ENCODE measurements around the gene SLX9. TPM values are rescaled to one million over a fixed set of nuclear protein-coding genes. Genes with fewer than 3 reads are reported as not detected.

The SLX9 gene
- total RNA-seq, 2 experiments from 2014 or later, result 42.4 to 47.0 TPM

GRCh38 chr21:45014747-45015468, 75.1 kb downstream of the SLX9 start:
- Mint-ChIP-seq H3K4me3 (no peak overlapping the region), H3K27me3 (peaks cover 45% of the 10 kb centered on the region), H3K4me1 (peaks cover 7% of the 10 kb centered on the region), H3K27ac (no peak overlapping the region), H3K36me3 (ENCODE audit: low read depth) (no peaks in the 10 kb centered on the region), H3K9me3 (no peaks in the 10 kb centered on the region)
- ChIA-PET POLR2A (interaction anchor here (0.6 kb wide), 1 partner anchor 1236 kb away, joined by 3 read pairs; no protein-coding TSS in a partner anchor), CTCF (no interaction called here)
- no peak for DNase-seq

- Mint-ChIP-seq H3K4me3 (no peak overlapping the region), H3K4me1 (peaks cover 7% of the 10 kb centered on the region), H3K9me3 (no peaks in the 10 kb centered on the region), H3K27ac (no peak overlapping the region), H3K36me3 (ENCODE audit: low read depth) (no peaks in the 10 kb centered on the region), H3K27me3 (peaks cover 42% of the 10 kb centered on the region)
- DNase-seq, result no peak
- ChIA-PET CTCF (no interaction called here), POLR2A (no interaction called here)
These were observed 75.6 kb downstream of the SLX9 start for GRCh38 chr21:45015469-45015860.

- CTCF ChIA-PET, result interaction anchor here (1.0 kb wide), 1 partner anchor 122 kb away, joined by 3 read pairs; no protein-coding TSS in a partner anchor
- Mint-ChIP-seq H3K36me3 (ENCODE audit: low read depth) (no peaks in the 10 kb centered on the region), H3K27ac (no peak overlapping the region), H3K27me3 (peaks cover 40% of the 10 kb centered on the region), H3K4me1 (peaks cover 7% of the 10 kb centered on the region), H3K9me3 (no peaks in the 10 kb centered on the region), H3K4me3 (no peak overlapping the region)
- DNase-seq, result no peak
- POLR2A ChIA-PET, result no interaction called here
These were observed 76.2 kb downstream of the SLX9 start for GRCh38 chr21:45016031-45016405.

GRCh38 chr21:45016406-45017038, 76.7 kb downstream of the SLX9 start:
- no peaks in the 10 kb centered on the region for H3K9me3 Mint-ChIP-seq
- ChIA-PET CTCF (interaction anchor here (1.0 kb wide), 1 partner anchor 122 kb away, joined by 3 read pairs; no protein-coding TSS in a partner anchor), POLR2A (no interaction called here)
- H3K4me3 Mint-ChIP-seq, result no peak overlapping the region
- H3K27me3 Mint-ChIP-seq, result peaks cover 35% of the 10 kb centered on the region
- H3K4me1 Mint-ChIP-seq, result peaks cover 7% of the 10 kb centered on the region
- no peak overlapping the region for H3K27ac Mint-ChIP-seq
- no peaks in the 10 kb centered on the region for H3K36me3 Mint-ChIP-seq (ENCODE audit: low read depth)
- DNase-seq, result no peak

- H3K27me3 Mint-ChIP-seq, result peaks cover 34% of the 10 kb centered on the region
- ChIA-PET CTCF (no interaction called here), POLR2A (no interaction called here)
- H3K36me3 Mint-ChIP-seq (ENCODE audit: low read depth), result no peaks in the 10 kb centered on the region
- H3K4me3 Mint-ChIP-seq, result peak overlapping the region; percentile 35
- peaks cover 7% of the 10 kb centered on the region for H3K4me1 Mint-ChIP-seq
- DNase-seq, result no peak
- H3K9me3 Mint-ChIP-seq, result no peaks in the 10 kb centered on the region
- no peak overlapping the region for H3K27ac Mint-ChIP-seq
These were observed 77.5 kb downstream of the SLX9 start for GRCh38 chr21:45017039-45017960.

GRCh38 chr21:45018131-45019075, 78.6 kb downstream of the SLX9 start:
- ChIA-PET CTCF (no interaction called here), POLR2A (no interaction called here)
- H3K4me1 Mint-ChIP-seq, result peaks cover 7% of the 10 kb centered on the region
- H3K27me3 Mint-ChIP-seq, result peaks cover 34% of the 10 kb centered on the region
- H3K9me3 Mint-ChIP-seq, result peaks cover under 1% of the 10 kb centered on the region
- H3K27ac Mint-ChIP-seq, result no peak overlapping the region
- H3K4me3 Mint-ChIP-seq, result peak overlapping the region; percentile 35
- no peak for DNase-seq
- H3K36me3 Mint-ChIP-seq (ENCODE audit: low read depth), result no peaks in the 10 kb centered on the region

GRCh38 chr21:45019076-45019886, 79.5 kb downstream of the SLX9 start:
- H3K36me3 Mint-ChIP-seq (ENCODE audit: low read depth), result no peaks in the 10 kb centered on the region
- POLR2A ChIA-PET, result no interaction called here
- H3K4me3 Mint-ChIP-seq, result no peak overlapping the region
- H3K27me3 Mint-ChIP-seq, result peaks cover 36% of the 10 kb centered on the region
- peaks cover 7% of the 10 kb centered on the region for H3K4me1 Mint-ChIP-seq
- DNase-seq, result no peak
- CTCF ChIA-PET, result no interaction called here
- no peak overlapping the region for H3K27ac Mint-ChIP-seq
- H3K9me3 Mint-ChIP-seq, result peaks cover 5% of the 10 kb centered on the region

- ChIA-PET CTCF (no interaction called here), POLR2A (no interaction called here)
- Mint-ChIP-seq H3K36me3 (ENCODE audit: low read depth) (no peaks in the 10 kb centered on the region), H3K4me3 (no peak overlapping the region), H3K4me1 (peaks cover 7% of the 10 kb centered on the region), H3K9me3 (peaks cover 7% of the 10 kb centered on the region), H3K27me3 (peaks cover 40% of the 10 kb centered on the region), H3K27ac (no peak overlapping the region)
- no peak for DNase-seq
These were observed 80.2 kb downstream of the SLX9 start for GRCh38 chr21:45019887-45020537.

- Mint-ChIP-seq H3K36me3 (ENCODE audit: low read depth) (no peaks in the 10 kb centered on the region), H3K9me3 (peaks cover 7% of the 10 kb centered on the region), H3K4me3 (no peak overlapping the region), H3K27me3 (peaks cover 39% of the 10 kb centered on the region), H3K4me1 (peaks cover 7% of the 10 kb centered on the region), H3K27ac (no peak overlapping the region)
- no peak for DNase-seq
- ChIA-PET POLR2A (no interaction called here), CTCF (no interaction called here)
These were observed 81.0 kb downstream of the SLX9 start for GRCh38 chr21:45020629-45021427.

GRCh38 chr21:45021428-45022347, 81.9 kb downstream of the SLX9 start:
- POLR2A ChIA-PET, result no interaction called here
- H3K36me3 Mint-ChIP-seq (ENCODE audit: low read depth), result no peaks in the 10 kb centered on the region
- peaks cover 7% of the 10 kb centered on the region for H3K9me3 Mint-ChIP-seq
- H3K27ac Mint-ChIP-seq, result no peak overlapping the region
- H3K4me1 Mint-ChIP-seq, result peaks cover 7% of the 10 kb centered on the region
- DNase-seq, result no peak
- CTCF ChIA-PET, result no interaction called here
- no peak overlapping the region for H3K4me3 Mint-ChIP-seq
- H3K27me3 Mint-ChIP-seq, result peaks cover 30% of the 10 kb centered on the region

Measured in activated CD4-positive, alpha-beta memory T cell treated with anti-CD3 and anti-CD28 coated beads, Interleukin-2, amount 10 ng/mL, durations not matched to agents 7 days and 5 days (primary cell).